BE2C (cell line): ENCODE results near the gene UROC1.

Experiments used
- DNase-seq: peaks from one replicate; pipeline ENCODE4 v3.0.0-alpha.2; 2020
- H3K27me3 ChIP-seq: fragments of 250-450 bp; sonication (Bioruptor Pico); 2 replicates; pipeline ENCODE4 v1.5.1; 2020; ENCODE audit warnings: mild to moderate bottlenecking
- H3K36me3 ChIP-seq: fragments of 250-450 bp; sonication (Bioruptor Pico); 2 replicates; pipeline ENCODE4 v1.5.1; 2020; ENCODE audit warnings: mild to moderate bottlenecking
- H3K4me1 ChIP-seq: fragments of 250-450 bp; sonication (Bioruptor Pico); 2 replicates; pipeline ENCODE4 v1.5.1; 2020
- H3K4me3 ChIP-seq: 2 replicates; pipeline ENCODE4 v1.5.1; 2011; ENCODE audit warnings: low read depth, low read length
- H3K9me3 ChIP-seq: fragments of 250-450 bp; sonication (Bioruptor Pico); 2 replicates; pipeline ENCODE4 v1.5.1; 2020
- CTCF ChIP-seq: IDR thresholded peaks from 2 replicates; pipeline ENCODE4 v1.5.1; 2012; ENCODE audit warnings: mild to moderate bottlenecking, low read depth, low read length

UROC1 gene

GRCh38 chr3:126461450-126462070 is 56.0 kb downstream of the UROC1 start:
- no peak for DNase-seq
- peaks cover 75% of the 10 kb centered on the region for H3K36me3 ChIP-seq
- TF ChIP-seq CTCF, result no peak
- no peaks in the 10 kb centered on the region for H3K4me1 ChIP-seq
- no peak overlapping the region for H3K4me3 ChIP-seq
- H3K27me3 ChIP-seq, result no peaks in the 10 kb centered on the region
- no peaks in the 10 kb centered on the region for H3K9me3 ChIP-seq

GRCh38 chr3:126460381-126460780 is 57.2 kb downstream of the UROC1 start:
- no peak for DNase-seq
- Histone ChIP-seq H3K27me3 (no peaks in the 10 kb centered on the region), H3K36me3 (peaks cover 64% of the 10 kb centered on the region), H3K9me3 (no peaks in the 10 kb centered on the region), H3K4me3 (no peak overlapping the region), H3K4me1 (no peaks in the 10 kb centered on the region)
- no peak for TF ChIP-seq CTCF

GRCh38 chr3:126459763-126460127 is 57.8 kb downstream of the UROC1 start:
- Histone ChIP-seq H3K9me3 (no peaks in the 10 kb centered on the region), H3K36me3 (peaks cover 57% of the 10 kb centered on the region), H3K27me3 (no peaks in the 10 kb centered on the region), H3K4me3 (no peak overlapping the region), H3K4me1 (no peaks in the 10 kb centered on the region)
- no peak for DNase-seq
- no peak for TF ChIP-seq CTCF

GRCh38 chr3:126459111-126459762 is 58.3 kb downstream of the UROC1 start:
- peaks cover 54% of the 10 kb centered on the region for H3K36me3 ChIP-seq
- DNase-seq, result peak; percentile 1
- H3K4me1 ChIP-seq, result no peaks in the 10 kb centered on the region
- no peak for TF ChIP-seq CTCF
- no peaks in the 10 kb centered on the region for H3K9me3 ChIP-seq
- H3K27me3 ChIP-seq, result no peaks in the 10 kb centered on the region
- no peak overlapping the region for H3K4me3 ChIP-seq

GRCh38 chr3:126456766-126457388 is 60.7 kb downstream of the UROC1 start:
- DNase-seq, result peak; percentile 1
- Histone ChIP-seq H3K4me3 (no peak overlapping the region), H3K4me1 (no peaks in the 10 kb centered on the region), H3K36me3 (peaks cover 42% of the 10 kb centered on the region), H3K9me3 (no peaks in the 10 kb centered on the region), H3K27me3 (no peaks in the 10 kb centered on the region)
- no peak for TF ChIP-seq CTCF

- no peak for TF ChIP-seq CTCF
- peaks cover 40% of the 10 kb centered on the region for H3K36me3 ChIP-seq
These were observed 61.4 kb downstream of the UROC1 start for GRCh38 chr3:126456211-126456610.

More at GRCh38 chr3:126456211-126456610, 61.4 kb downstream of the UROC1 start:
- Histone ChIP-seq H3K4me3 (no peak overlapping the region), H3K27me3 (no peaks in the 10 kb centered on the region), H3K9me3 (no peaks in the 10 kb centered on the region), H3K4me1 (no peaks in the 10 kb centered on the region)
- peak; percentile 2 for DNase-seq
